Keratinocyte (primary cell): ENCODE data around the gene GJD4. TPM values are rescaled to one million over a fixed set of nuclear protein-coding genes. Genes with fewer than 3 reads are reported as not detected.

Experiments used
- DNase-seq: peaks from one replicate; pipeline ENCODE4 v3.0.0-alpha.2; 2011; ENCODE audit warnings: low read depth, missing footprints, low spot score
- FAIRE-seq: peaks from 2 replicates; lab custom pipeline; 2011; peaks lifted over from hg19 to GRCh38; lab: Jason Lieb, UNC
- H2AFZ ChIP-seq: 2 replicates; pipeline ENCODE4 v1.6.0; 2012; ENCODE audit warnings: low read length, control low read depth, inconsistent platforms; ENCODE audit not compliant: control insufficient read depth
- H3K27ac ChIP-seq: 2 replicates; pipeline ENCODE4 v1.5.1; 2011; ENCODE audit warnings: low read length; ENCODE audit not compliant: control insufficient read depth, insufficient read depth
- H3K27me3 ChIP-seq: 3 replicates; pipeline ENCODE4 v1.6.0; 2011; ENCODE audit warnings: low read length; ENCODE audit not compliant: control insufficient read depth, insufficient read depth; ENCODE audit errors: extremely low read depth
- H3K36me3 ChIP-seq, 2 experiments: 2 replicates in 1 of 2; 3 replicates in 1 of 2; pipeline ENCODE4 v1.5.1; 2011; ENCODE audit warnings: low read length in 2 of 2, mild to moderate bottlenecking in 1 of 2; ENCODE audit not compliant: control insufficient read depth in 2 of 2, insufficient read depth in 2 of 2; ENCODE audit errors: extremely low read depth in 1 of 2
- H3K4me1 ChIP-seq: 3 replicates; pipeline ENCODE4 v1.5.1; 2011; ENCODE audit warnings: low read length; ENCODE audit not compliant: control insufficient read depth, insufficient read depth; ENCODE audit errors: extremely low read depth
- H3K4me2 ChIP-seq: 3 replicates; pipeline ENCODE4 v1.6.0; 2011; ENCODE audit warnings: low read depth, low read length; ENCODE audit not compliant: control insufficient read depth, insufficient read depth; ENCODE audit errors: extremely low read depth
- H3K4me3 ChIP-seq, 3 experiments: fragments of 200-600 bp in 1 of 3; sonication (generic) in 1 of 3; 2 replicates in 2 of 3; 3 replicates in 1 of 3; pipeline ENCODE4 v1.5.1; 2011 to 2016; ENCODE audit warnings: low read length in 3 of 3, mild to moderate bottlenecking in 3 of 3, control low read depth in 2 of 3, inconsistent platforms in 1 of 3, low read depth in 1 of 3, mixed read lengths in 1 of 3, mixed run types in 1 of 3, moderate library complexity in 1 of 3; ENCODE audit not compliant: control insufficient read depth in 2 of 3, insufficient read depth in 2 of 3; ENCODE audit errors: extremely low read depth in 1 of 3
- H3K79me2 ChIP-seq: 2 replicates; pipeline ENCODE4 v1.6.0; 2012; ENCODE audit warnings: low read length; ENCODE audit not compliant: control insufficient read depth, insufficient read depth
- H3K9ac ChIP-seq: 3 replicates; pipeline ENCODE4 v1.6.0; 2011; ENCODE audit warnings: low read length; ENCODE audit not compliant: control insufficient read depth, insufficient read depth; ENCODE audit errors: extremely low read depth
- H3K9me1 ChIP-seq: 3 replicates; pipeline ENCODE4 v1.6.0; 2011; ENCODE audit warnings: low read length; ENCODE audit not compliant: control insufficient read depth, insufficient read depth; ENCODE audit errors: extremely low read depth
- H3K9me3 ChIP-seq: 2 replicates; pipeline ENCODE4 v1.5.1; 2012; ENCODE audit warnings: low read depth, low read length; ENCODE audit not compliant: control insufficient read depth
- H4K20me1 ChIP-seq: 3 replicates; pipeline ENCODE4 v1.6.0; 2011; ENCODE audit warnings: low read length; ENCODE audit not compliant: control insufficient read depth, insufficient read depth; ENCODE audit errors: extremely low read depth
- EZH2 ChIP-seq: IDR thresholded peaks from one replicate; pipeline ENCODE4 v1.6.1; 2012; ENCODE audit warnings: inconsistent platforms, mild to moderate bottlenecking, low read length, moderate library complexity
- dilution Hi-C: fragments of 300-500 bp; cut with MboI; formaldehyde crosslinking; loops from one replicate; pipeline ENCODE4 v1.7.0; 2020; ENCODE audit warnings: low sequenced_read_pairs; ENCODE audit not compliant: extremely low pct_ligation_motif_present
- polyA plus RNA-seq, 5 experiments: library from polyadenylated mRNA; depleted of rRNA in 3 of 5; stranded (reverse) in 3 of 5; stranded (forward) in 1 of 5; unstranded in 1 of 5; fragments of >200 nt; gene quantifications; 1 replicate in 1 of 5; 2 replicates in 3 of 5; 3 replicates in 1 of 5; pipeline versions ENCODE4 v1.2.1 to v1.2.3, GENCODE V29; 2011 to 2012; ENCODE audit warnings: missing spikeins in 2 of 5, low read depth in 1 of 5, low replicate concordance in 1 of 5
- TF ChIP-seq, protein P1 (sequence below), 3 experiments: IDR thresholded peaks in 1 of 3; conservative IDR thresholded peaks in 1 of 3; optimal IDR thresholded peaks in 1 of 3; 2 replicates in 2 of 3; 3 replicates in 1 of 3; pipeline versions ENCODE3 to v1.5.1; 2011; ENCODE audit warnings: low read length in 3 of 3, mild to moderate bottlenecking in 3 of 3, moderate library complexity in 2 of 3, control low read depth in 1 of 3, inconsistent platforms in 1 of 3; ENCODE audit not compliant: insufficient read depth in 2 of 3; ENCODE audit errors: extremely low read depth in 1 of 3

Gene GJD4
- polyA plus RNA-seq, 1 donor (not counting 4 experiments of a cell fraction or from before 2014, with no cell fraction given), result not detected

DNA sequence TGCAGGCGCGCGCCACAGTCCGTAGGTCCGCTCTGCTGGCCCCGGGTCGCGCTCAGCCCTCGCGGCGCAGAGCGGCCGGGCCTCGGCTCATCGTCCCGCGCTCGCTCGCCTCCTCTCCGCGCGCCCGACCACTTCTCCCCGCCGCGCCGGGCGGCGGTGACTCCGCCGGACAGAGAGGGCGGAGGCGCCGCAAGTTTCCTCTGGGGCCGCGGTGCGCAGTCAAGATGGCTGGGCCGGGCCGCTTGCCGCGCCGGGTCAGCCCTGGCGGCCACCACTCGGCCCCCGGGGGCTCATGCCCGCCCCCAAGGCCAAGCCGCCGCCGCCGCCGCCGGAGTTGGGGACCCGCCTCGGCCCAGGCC is 36.5 kb downstream of the GJD4 start:
- dilution Hi-C loops, result loop anchor here (25.0 kb wide), 1 partner anchor 1146 kb away; no protein-coding TSS in a partner anchor
- no peak for DNase-seq
- Histone ChIP-seq H3K4me3 (peak overlapping the region; percentile 65 to 81 (median 78)), H3K9me3 (no peaks in the 10 kb centered on the region), H3K79me2 (peaks cover 3% of the 10 kb centered on the region), H3K36me3 (no peaks in the 10 kb centered on the region), H2AFZ (peak overlapping the region; percentile 70), H3K27me3 (peaks cover 5% of the 10 kb centered on the region), H4K20me1 (no peaks in the 10 kb centered on the region), H3K9me1 (no peaks in the 10 kb centered on the region), H3K4me1 (peaks cover 16% of the 10 kb centered on the region), H3K4me2 (peak overlapping the region; percentile 94), H3K27ac (no peak overlapping the region), H3K9ac (peak overlapping the region; percentile 62)
- no peak for TF ChIP-seq EZH2
- TF ChIP-seq, protein P1, sequence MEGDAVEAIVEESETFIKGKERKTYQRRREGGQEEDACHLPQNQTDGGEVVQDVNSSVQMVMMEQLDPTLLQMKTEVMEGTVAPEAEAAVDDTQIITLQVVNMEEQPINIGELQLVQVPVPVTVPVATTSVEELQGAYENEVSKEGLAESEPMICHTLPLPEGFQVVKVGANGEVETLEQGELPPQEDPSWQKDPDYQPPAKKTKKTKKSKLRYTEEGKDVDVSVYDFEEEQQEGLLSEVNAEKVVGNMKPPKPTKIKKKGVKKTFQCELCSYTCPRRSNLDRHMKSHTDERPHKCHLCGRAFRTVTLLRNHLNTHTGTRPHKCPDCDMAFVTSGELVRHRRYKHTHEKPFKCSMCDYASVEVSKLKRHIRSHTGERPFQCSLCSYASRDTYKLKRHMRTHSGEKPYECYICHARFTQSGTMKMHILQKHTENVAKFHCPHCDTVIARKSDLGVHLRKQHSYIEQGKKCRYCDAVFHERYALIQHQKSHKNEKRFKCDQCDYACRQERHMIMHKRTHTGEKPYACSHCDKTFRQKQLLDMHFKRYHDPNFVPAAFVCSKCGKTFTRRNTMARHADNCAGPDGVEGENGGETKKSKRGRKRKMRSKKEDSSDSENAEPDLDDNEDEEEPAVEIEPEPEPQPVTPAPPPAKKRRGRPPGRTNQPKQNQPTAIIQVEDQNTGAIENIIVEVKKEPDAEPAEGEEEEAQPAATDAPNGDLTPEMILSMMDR (optimal IDR thresholded peaks at IDR 0.05 in 1 of 3, IDR thresholded peaks at IDR 0.05 in 1 of 3, conservative IDR thresholded peaks at IDR 0.05 in 1 of 3; ENCODE audit: extremely low read depth in 1 of 3, insufficient read depth in 2 of 3, low read length in 3 of 3), result no peak
- no peak for FAIRE-seq

DNA sequence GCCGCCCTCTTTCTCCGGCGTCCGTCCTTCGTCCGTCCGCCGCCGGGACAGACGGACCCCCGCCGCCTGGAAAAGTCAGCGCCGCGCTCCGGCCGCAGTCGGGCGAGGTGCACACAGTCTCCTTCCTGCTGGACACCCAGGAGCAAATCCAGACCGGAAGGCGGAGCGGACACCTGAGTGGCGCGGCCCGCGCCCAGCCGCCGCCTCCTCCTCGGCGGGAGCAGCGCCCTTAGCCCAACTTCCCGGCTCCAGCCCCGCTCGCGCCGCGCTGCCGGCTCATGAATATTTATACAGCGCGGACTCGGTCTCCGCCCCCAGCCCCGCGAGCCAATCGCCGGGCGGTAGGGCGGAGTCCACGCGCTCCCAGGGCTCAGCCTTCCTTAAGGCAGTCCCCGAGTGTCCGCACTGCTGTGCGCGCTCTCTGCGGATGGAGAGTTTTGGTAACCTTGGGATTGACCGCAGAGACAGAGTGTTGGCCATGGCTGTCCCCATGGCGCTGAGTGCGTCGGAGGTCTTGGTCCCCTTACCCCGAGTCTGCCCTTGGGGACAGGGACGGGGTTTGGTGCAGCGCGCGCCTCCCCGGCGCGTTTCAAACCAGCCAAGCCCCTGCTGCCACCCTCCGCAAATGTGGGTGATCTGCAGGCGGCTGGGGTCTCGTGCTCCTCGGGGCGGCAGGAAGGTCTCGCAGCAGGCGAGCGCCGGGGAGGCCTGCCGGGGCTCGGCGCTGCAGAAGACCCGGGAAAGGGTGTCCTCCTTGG is 37.1 kb downstream of the GJD4 start, which contains the start of gene FZD8:
Gene FZD8, minus strand, starts transcription at position 262 of the 758 bp plus-strand sequence. CDS start 867 bp downstream, outside the sequence.
- peak within 1 kb of the TSS; percentile 65 to 81 (median 78) for H3K4me3 ChIP-seq

More for the DNA sequence above, 37.1 kb downstream of the GJD4 start, which contains the start of gene FZD8:
- Histone ChIP-seq H3K9me1 (no peaks in the 10 kb centered on the region), H3K9me3 (no peaks in the 10 kb centered on the region), H3K27ac (no peak within 1 kb of the TSS), H3K4me2 (peak within 1 kb of the TSS; percentile 94), H3K27me3 (peaks cover 5% of the 10 kb centered on the region), H4K20me1 (no peaks in the 10 kb centered on the region), H2AFZ (peak within 1 kb of the TSS; percentile 99), H3K4me1 (peaks cover 16% of the 10 kb centered on the region), H3K79me2 (peaks cover 3% of the 10 kb centered on the region), H3K36me3 (no peaks in the 10 kb centered on the region), H3K9ac (peak within 1 kb of the TSS; percentile 62)
- dilution Hi-C loops, result loop anchor here (25.0 kb wide), 1 partner anchor 1145 kb away; no protein-coding TSS in a partner anchor
- FAIRE-seq (no peak), DNase-seq (no peak)
- TF ChIP-seq, protein P1 (optimal IDR thresholded peaks at IDR 0.05 in 1 of 3, IDR thresholded peaks at IDR 0.05 in 1 of 3, conservative IDR thresholded peaks at IDR 0.05 in 1 of 3; ENCODE audit: extremely low read depth in 1 of 3, insufficient read depth in 2 of 3, low read length in 3 of 3), result peak in 1 of 3 experiments; percentile 2
- TF ChIP-seq EZH2, result no peak
